HCT116 (cell line): Measurements from ENCODE around the gene HLA-DOA. TPM values are rescaled to one million over a fixed set of nuclear protein-coding genes. Genes with fewer than 3 reads are reported as not detected.

Source experiments
- ATAC-seq: fragments of 200-7000 bp; cut with Tn5 transposase; 2 replicates; pipeline ENCODE4 v1.9.1; 2020; ENCODE audit warnings: mild to moderate bottlenecking, moderate library complexity
- BruUV-seq: library from RNA; stranded (reverse); fragments of 400-500 nt; replicated peaks from 2 replicates; lab custom pipeline; 2021; lab: Mats Ljungman, UMichigan
- CTCF ChIA-PET: fragments of 300-600 bp; sonication (Branson Sonifier 250); formaldehyde crosslinking; loops from one replicate; lab custom pipeline; 2021; ENCODE audit warnings: antibody characterized with exemption; lab: Charles Lee
- POLR2A ChIA-PET: fragments of 300-600, 350-600 bp; sonication (Branson Sonifier 250); formaldehyde crosslinking; loops from one replicate; lab custom pipeline; 2021; ENCODE audit warnings: antibody characterized with exemption; lab: Charles Lee
- RAD21 ChIA-PET, 2 experiments: fragments of 300-600 bp; sonication (Branson Sonifier 250); formaldehyde crosslinking; loops; one replicate each; lab custom pipeline; 2023; ENCODE audit warnings: low total read pairs in 2 of 2; ENCODE audit not compliant: uncharacterized antibody in 2 of 2, unreplicated experiment in 2 of 2, low non-redundant PET in 1 of 2; lab: Charles Lee
- DNase-seq: peaks from one replicate; pipeline ENCODE4 v3.0.0-alpha.2; 2010; ENCODE audit warnings: low read depth, low spot score
- H2AFZ ChIP-seq: fragments of 200-600 bp; shearing (Covaris generic), sonication (generic); 2 replicates; pipeline ENCODE4 v1.6.1; 2017; ENCODE audit warnings: low read depth, mixed run types, mixed read lengths, antibody characterized with exemption, low read length; ENCODE audit not compliant: poor library complexity, severe bottlenecking
- H3K27ac ChIP-seq: 2 replicates; pipeline ENCODE4 v1.5.1; 2012; ENCODE audit warnings: low read depth, low read length
- H3K27me3 ChIP-seq: fragments of 200-600 bp; sonication (generic); 2 replicates; pipeline ENCODE4 v1.6.1; 2016; ENCODE audit warnings: mixed run types, low read length, mixed read lengths; ENCODE audit not compliant: insufficient read depth
- H3K36me3 ChIP-seq, 2 experiments: fragments of 200-500 bp in 1 of 2; fragments of 200-600 bp in 1 of 2; sonication (Bioruptor generic) in 1 of 2; sonication (generic) in 1 of 2; 2 replicates each; pipeline versions ENCODE4 v1.5.1 to v1.6.1; 2014 to 2016; ENCODE audit warnings: low read length in 2 of 2, inconsistent platforms in 1 of 2, mixed read lengths in 1 of 2, mixed run types in 1 of 2; ENCODE audit not compliant: insufficient read depth in 2 of 2, control insufficient read depth in 1 of 2
- H3K4me1 ChIP-seq, 2 experiments: fragments of 200-600 bp in 1 of 2; sonication (generic) in 1 of 2; 2 replicates each; pipeline versions ENCODE4 v1.5.1 to v1.6.1; 2012 to 2017; ENCODE audit warnings: low read length in 2 of 2, inconsistent platforms in 1 of 2, mild to moderate bottlenecking in 1 of 2, mixed read lengths in 1 of 2, mixed run types in 1 of 2, moderate library complexity in 1 of 2; ENCODE audit not compliant: insufficient read depth in 2 of 2, control insufficient read depth in 1 of 2
- H3K4me2 ChIP-seq: fragments of 200-600 bp; sonication (generic); 2 replicates; pipeline ENCODE4 v1.6.1; 2017; ENCODE audit warnings: mixed run types, low read length, mixed read lengths
- H3K4me3 ChIP-seq, 2 experiments: fragments of 200-600 bp in 1 of 2; sonication (generic) in 1 of 2; replicated peaks in 1 of 2; 2 replicates each; pipeline ENCODE4 v1.5.1; 2011 to 2016; ENCODE audit warnings: low read length in 2 of 2, control low read depth in 1 of 2, low read depth in 1 of 2, mild to moderate bottlenecking in 1 of 2, mixed read lengths in 1 of 2, mixed run types in 1 of 2
- H3K79me2 ChIP-seq: fragments of 200-600 bp; sonication (generic); 2 replicates; pipeline ENCODE4 v1.6.1; 2017; ENCODE audit warnings: mild to moderate bottlenecking, mixed run types, low read length, moderate library complexity, mixed read lengths; ENCODE audit not compliant: insufficient read depth
- H3K9ac ChIP-seq: fragments of 200-600 bp; sonication (generic); 2 replicates; pipeline ENCODE4 v1.6.1; 2016; ENCODE audit warnings: low read length, mixed read lengths
- H3K9me2 ChIP-seq: fragments of 200-600 bp; sonication (generic), shearing (Covaris generic); 2 replicates; pipeline ENCODE4 v1.6.1; 2017; ENCODE audit warnings: mixed run types, mild to moderate bottlenecking, moderate library complexity; ENCODE audit not compliant: insufficient read depth
- H3K9me3 ChIP-seq, 2 experiments: fragments of 200-500 bp in 1 of 2; fragments of 200-600 bp in 1 of 2; sonication (Bioruptor generic) in 1 of 2; sonication (generic) in 1 of 2; 2 replicates each; pipeline ENCODE4 v1.6.1; 2014 to 2017; ENCODE audit warnings: low read length in 2 of 2, mixed read lengths in 2 of 2, inconsistent platforms in 1 of 2, low read depth in 1 of 2, mild to moderate bottlenecking in 1 of 2, mixed run types in 1 of 2, moderate library complexity in 1 of 2; ENCODE audit not compliant: control insufficient read depth in 1 of 2, insufficient read depth in 1 of 2
- H4K20me1 ChIP-seq: fragments of 200-600 bp; sonication (generic), shearing (Covaris generic); 2 replicates; pipeline ENCODE4 v1.6.1; 2017; ENCODE audit warnings: mixed run types, mild to moderate bottlenecking, moderate library complexity; ENCODE audit not compliant: insufficient read depth
- CBX3 ChIP-seq: IDR thresholded peaks from 2 replicates; pipeline ENCODE4 v1.6.1; 2012; ENCODE audit warnings: low read depth
- CEBPB ChIP-seq: IDR thresholded peaks from 2 replicates; pipeline ENCODE4 v1.6.1; 2012; ENCODE audit warnings: low read depth
- ELF1 ChIP-seq: IDR thresholded peaks from 2 replicates; pipeline ENCODE4 v1.6.1; 2012; ENCODE audit warnings: low read depth, borderline replicate concordance
- EZH2 ChIP-seq: fragments of 200-600 bp; sonication (generic); IDR thresholded peaks from 2 replicates; pipeline ENCODE4 v1.6.1; 2017; ENCODE audit warnings: antibody characterized with exemption, mixed run types
- EZH2phosphoT487 ChIP-seq: fragments of 200-600 bp; IDR thresholded peaks from 2 replicates; pipeline ENCODE4 v1.6.1; 2018; ENCODE audit warnings: antibody characterized with exemption, borderline replicate concordance
- FOSL1 ChIP-seq: IDR thresholded peaks from 2 replicates; pipeline ENCODE4 v1.6.1; 2012; ENCODE audit warnings: low read depth
- POLR2A ChIP-seq: IDR thresholded peaks from 2 replicates; pipeline ENCODE4 v1.7.0; 2011; ENCODE audit warnings: borderline replicate concordance; ENCODE audit not compliant: insufficient read depth, insufficient read length; ENCODE audit errors: extremely low read depth
- TCF7L2 ChIP-seq: IDR thresholded peaks from 2 replicates; pipeline ENCODE4 v1.7.0; 2011; ENCODE audit warnings: borderline replicate concordance, inconsistent platforms; ENCODE audit not compliant: insufficient read depth, insufficient read length; ENCODE audit errors: extremely low read depth
- YY1 ChIP-seq: IDR thresholded peaks from 2 replicates; pipeline ENCODE4 v1.6.1; 2011; ENCODE audit warnings: low read length, low read depth, moderate library complexity, mild to moderate bottlenecking; ENCODE audit not compliant: insufficient replicate concordance; ENCODE audit errors: extremely low read depth
- ZFX ChIP-seq: fragments of 450-650 bp; IDR thresholded peaks from 2 replicates; pipeline ENCODE4 v1.6.1; 2017
- ZNF274 ChIP-seq: fragments of 200-500 bp; sonication (Bioruptor generic); IDR thresholded peaks from 2 replicates; pipeline ENCODE4 v1.6.1; 2014; ENCODE audit warnings: mild to moderate bottlenecking, low read depth, low read length, inconsistent platforms
- intact Hi-C: fragments of 100-400 bp; cut with micrococcal nuclease; formaldehyde crosslinking; loops from 2 replicates; pipeline ENCODE4 v1.10.0; 2022
- total RNA-seq: library from RNA; stranded (reverse); gene quantifications from one replicate; pipeline ENCODE4 v1.2.1, GENCODE V29; 2021; ENCODE audit not compliant: unreplicated experiment
- TF ChIP-seq, protein P1 (sequence below): IDR thresholded peaks from 2 replicates; pipeline ENCODE4 v1.6.1; 2012; ENCODE audit warnings: low read depth
- TF ChIP-seq, protein P2 (sequence below): IDR thresholded peaks from 2 replicates; pipeline ENCODE4 v1.6.1; 2012

The HLA-DOA gene
- total RNA-seq, 1 experiment from 2014 or later: 0.39 TPM

DNA sequence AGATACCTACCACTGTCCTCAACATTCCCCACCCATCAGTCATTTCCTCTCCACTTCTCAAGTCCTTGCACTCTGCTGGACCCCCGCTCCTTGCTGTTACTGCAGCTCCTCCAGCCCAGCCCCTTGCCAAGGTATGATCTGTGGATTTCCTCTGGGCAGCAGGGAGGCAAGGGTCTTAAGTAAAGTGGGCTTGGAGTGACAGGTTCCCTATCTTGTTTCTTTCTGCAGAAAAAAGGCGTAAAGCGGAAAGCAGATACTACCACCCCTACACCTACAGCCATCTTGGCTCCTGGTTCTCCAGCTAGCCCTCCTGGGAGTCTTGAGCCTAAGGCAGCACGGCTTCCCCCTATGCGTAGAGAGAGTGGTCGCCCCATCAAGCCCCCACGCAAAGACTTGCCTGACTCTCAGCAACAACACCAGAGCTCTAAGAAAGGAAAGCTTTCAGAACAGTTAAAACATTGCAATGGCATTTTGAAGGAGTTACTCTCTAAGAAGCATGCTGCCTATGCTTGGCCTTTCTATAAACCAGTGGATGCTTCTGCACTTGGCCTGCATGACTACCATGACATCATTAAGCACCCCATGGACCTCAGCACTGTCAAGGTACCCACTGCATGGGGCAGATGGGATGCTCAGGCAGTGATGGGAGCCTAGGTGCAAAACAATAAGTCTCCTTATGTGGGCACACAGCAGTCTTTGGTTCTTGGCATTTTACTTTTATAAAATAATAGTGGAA lies 32.9 kb downstream of the HLA-DOA start:
- intact Hi-C loops: no loop called here
- Histone ChIP-seq H3K4me1 (peaks cover 5 to 21% of the 10 kb centered on the region in 2 experiments; a peak in 3 of 4 replicates), H3K4me3 (no peak overlapping the region), H3K9me2 (no peaks in the 10 kb centered on the region), H3K36me3 (peaks cover 77 to 91% of the 10 kb centered on the region in 2 experiments), H3K9me3 (no peaks in the 10 kb centered on the region), H2AFZ (no peak overlapping the region), H3K79me2 (peaks cover 88% of the 10 kb centered on the region), H3K27me3 (no peaks in the 10 kb centered on the region), H3K9ac (no peak overlapping the region), H3K27ac (no peak overlapping the region), H4K20me1 (peaks cover 88% of the 10 kb centered on the region), H3K4me2 (no peak overlapping the region)
- CTCF ChIA-PET: no interaction called here
- no peak for TF ChIP-seq EZH2
- no peak for DNase-seq
- POLR2A ChIA-PET: interaction anchor here (1.2 kb wide), 1 partner anchor 24 kb away, joined by 3 read pairs; the partner anchor contains the start of gene HLA-DMA
- RAD21 ChIA-PET: no interaction called here
- no peak for ATAC-seq
- BruUV-seq: no TSS peak

DNA sequence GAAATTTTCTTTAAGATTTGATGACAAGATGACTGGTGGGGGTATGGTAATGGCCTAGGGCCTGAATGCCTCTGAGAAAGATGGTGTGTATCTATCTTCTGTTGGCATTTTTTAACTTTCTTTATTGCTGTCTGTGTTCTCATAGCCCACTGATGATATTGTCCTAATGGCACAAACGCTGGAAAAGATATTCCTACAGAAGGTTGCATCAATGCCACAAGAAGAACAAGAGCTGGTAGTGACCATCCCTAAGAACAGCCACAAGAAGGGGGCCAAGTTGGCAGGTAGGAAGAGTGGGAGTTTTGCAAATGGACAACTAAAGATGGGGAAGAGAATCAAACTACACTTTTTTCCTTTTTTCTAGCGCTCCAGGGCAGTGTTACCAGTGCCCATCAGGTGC lies 33.5 kb downstream of the HLA-DOA start:
- no peak for DNase-seq
- POLR2A ChIA-PET: interaction anchor here (1.2 kb wide), 1 partner anchor 23 kb away, joined by 3 read pairs; the partner anchor contains the start of gene HLA-DMA
- no TSS peak for BruUV-seq

More for the DNA sequence above, 33.5 kb downstream of the HLA-DOA start:
- Histone ChIP-seq H3K79me2 (peaks cover 93% of the 10 kb centered on the region), H3K9ac (no peak overlapping the region), H3K4me2 (no peak overlapping the region), H3K4me3 (no peak overlapping the region), H4K20me1 (peaks cover 82% of the 10 kb centered on the region), H3K9me3 (no peaks in the 10 kb centered on the region), H3K36me3 (peaks cover 71 to 85% of the 10 kb centered on the region in 2 experiments), H2AFZ (no peak overlapping the region), H3K9me2 (no peaks in the 10 kb centered on the region), H3K27me3 (no peaks in the 10 kb centered on the region), H3K27ac (no peak overlapping the region), H3K4me1 (peaks cover 5 to 27% of the 10 kb centered on the region in 2 experiments; a peak in 3 of 4 replicates)
- CTCF ChIA-PET: no interaction called here
- intact Hi-C loops: no loop called here
- ATAC-seq: no peak
- TF ChIP-seq ZFX (no peak), CBX3 (no peak), TCF7L2 (no peak), ELF1 (no peak), EZH2phosphoT487 (no peak), ZNF274 (no peak), EZH2 (no peak), POLR2A (no peak), CEBPB (no peak), FOSL1 (no peak), YY1 (no peak)
- TF ChIP-seq, protein P1, sequence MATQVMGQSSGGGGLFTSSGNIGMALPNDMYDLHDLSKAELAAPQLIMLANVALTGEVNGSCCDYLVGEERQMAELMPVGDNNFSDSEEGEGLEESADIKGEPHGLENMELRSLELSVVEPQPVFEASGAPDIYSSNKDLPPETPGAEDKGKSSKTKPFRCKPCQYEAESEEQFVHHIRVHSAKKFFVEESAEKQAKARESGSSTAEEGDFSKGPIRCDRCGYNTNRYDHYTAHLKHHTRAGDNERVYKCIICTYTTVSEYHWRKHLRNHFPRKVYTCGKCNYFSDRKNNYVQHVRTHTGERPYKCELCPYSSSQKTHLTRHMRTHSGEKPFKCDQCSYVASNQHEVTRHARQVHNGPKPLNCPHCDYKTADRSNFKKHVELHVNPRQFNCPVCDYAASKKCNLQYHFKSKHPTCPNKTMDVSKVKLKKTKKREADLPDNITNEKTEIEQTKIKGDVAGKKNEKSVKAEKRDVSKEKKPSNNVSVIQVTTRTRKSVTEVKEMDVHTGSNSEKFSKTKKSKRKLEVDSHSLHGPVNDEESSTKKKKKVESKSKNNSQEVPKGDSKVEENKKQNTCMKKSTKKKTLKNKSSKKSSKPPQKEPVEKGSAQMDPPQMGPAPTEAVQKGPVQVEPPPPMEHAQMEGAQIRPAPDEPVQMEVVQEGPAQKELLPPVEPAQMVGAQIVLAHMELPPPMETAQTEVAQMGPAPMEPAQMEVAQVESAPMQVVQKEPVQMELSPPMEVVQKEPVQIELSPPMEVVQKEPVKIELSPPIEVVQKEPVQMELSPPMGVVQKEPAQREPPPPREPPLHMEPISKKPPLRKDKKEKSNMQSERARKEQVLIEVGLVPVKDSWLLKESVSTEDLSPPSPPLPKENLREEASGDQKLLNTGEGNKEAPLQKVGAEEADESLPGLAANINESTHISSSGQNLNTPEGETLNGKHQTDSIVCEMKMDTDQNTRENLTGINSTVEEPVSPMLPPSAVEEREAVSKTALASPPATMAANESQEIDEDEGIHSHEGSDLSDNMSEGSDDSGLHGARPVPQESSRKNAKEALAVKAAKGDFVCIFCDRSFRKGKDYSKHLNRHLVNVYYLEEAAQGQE: no peak
- TF ChIP-seq, protein P2, sequence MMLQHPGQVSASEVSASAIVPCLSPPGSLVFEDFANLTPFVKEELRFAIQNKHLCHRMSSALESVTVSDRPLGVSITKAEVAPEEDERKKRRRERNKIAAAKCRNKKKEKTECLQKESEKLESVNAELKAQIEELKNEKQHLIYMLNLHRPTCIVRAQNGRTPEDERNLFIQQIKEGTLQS: no peak
- RAD21 ChIA-PET: no interaction called here
